Measurements from ENCODE around the gene ETS2. TPM values are rescaled to one million over a fixed set of nuclear protein-coding genes. Genes with fewer than 3 reads are reported as not detected.

ETS2 gene
- total and polyA plus RNA-seq, 2 of the 8 experiments (the other 6 are each of a cell fraction or from before 2014, with no cell fraction given) = 11.0 to 45.1 TPM

- no peak for TF ChIP-seq CEBPB (IDR thresholded peaks at IDR 0.05; ENCODE audit: low read depth, low read length)
- TF ChIP-seq ASH2L (IDR thresholded peaks at IDR 0.05; ENCODE audit: low read length) = no peak
- TF ChIP-seq BACH1 (IDR thresholded peaks at IDR 0.05; ENCODE audit: low read length) = no peak
- no peak for TF ChIP-seq POLR2A (IDR thresholded peaks at IDR 0.05; ENCODE audit: control extremely low read depth in 1 of 2, low read depth in 2 of 2, low read length in 2 of 2)
These were observed 7.4 kb downstream of the ETS2 start (continued) for GRCh38 chr21:38813143-38813542.
